GM19240 (cell line): ENCODE results near the gene KRTAP2-1.
"Not testable (repeated sequence)": the region's sequence is repeated elsewhere in the genome, so short reads cannot be mapped to it uniquely, and the experiment has no call there.

Experiments
- DNase-seq: peaks from one replicate; pipeline ENCODE4 v3.0.0; 2011; ENCODE audit warnings: low spot score; ENCODE audit not compliant: insufficient read length

KRTAP2-1 gene

GRCh38 chr17:41013181-41013580, 33.9 kb downstream of the KRTAP2-1 start:
- DNase-seq: no peak

DNA sequence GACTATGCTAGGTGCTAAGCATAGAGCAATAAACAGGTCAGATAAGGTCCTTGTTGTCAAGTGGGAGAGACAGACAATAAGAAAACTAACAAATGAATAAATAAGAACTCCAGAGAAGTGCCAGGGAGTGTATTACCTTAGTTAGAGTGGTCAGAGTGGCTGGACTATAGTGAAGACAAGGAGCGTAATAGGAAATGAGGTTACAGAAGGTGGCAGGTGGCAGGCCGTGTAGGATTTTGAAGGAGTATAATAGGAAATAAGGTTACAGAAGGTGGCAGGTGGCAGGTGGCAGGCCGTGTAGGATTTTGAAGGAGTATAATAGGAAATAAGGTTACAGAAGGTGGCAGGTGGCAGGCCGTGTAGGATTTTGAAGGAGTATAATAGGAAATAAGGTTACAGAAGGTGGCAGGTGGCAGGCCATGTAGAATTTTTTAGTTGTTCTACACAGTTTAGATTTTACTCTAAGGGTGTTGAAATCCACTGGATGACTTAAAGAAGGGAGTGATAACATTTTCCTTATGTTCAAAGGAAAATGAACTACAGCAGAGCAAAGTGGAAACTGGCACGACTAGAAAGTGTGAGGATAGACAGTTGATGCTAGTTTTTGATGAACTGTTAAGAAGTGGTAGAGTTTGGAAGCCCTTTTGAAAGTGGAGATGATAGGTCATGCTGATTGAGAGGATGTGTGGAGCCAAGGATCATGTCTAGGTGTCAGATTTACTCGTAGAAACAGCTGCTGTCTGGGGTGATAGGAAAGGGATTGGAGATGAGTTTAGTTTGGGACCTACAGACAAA, 34.6 kb downstream of the KRTAP2-1 start:
- no peak for DNase-seq

DNA sequence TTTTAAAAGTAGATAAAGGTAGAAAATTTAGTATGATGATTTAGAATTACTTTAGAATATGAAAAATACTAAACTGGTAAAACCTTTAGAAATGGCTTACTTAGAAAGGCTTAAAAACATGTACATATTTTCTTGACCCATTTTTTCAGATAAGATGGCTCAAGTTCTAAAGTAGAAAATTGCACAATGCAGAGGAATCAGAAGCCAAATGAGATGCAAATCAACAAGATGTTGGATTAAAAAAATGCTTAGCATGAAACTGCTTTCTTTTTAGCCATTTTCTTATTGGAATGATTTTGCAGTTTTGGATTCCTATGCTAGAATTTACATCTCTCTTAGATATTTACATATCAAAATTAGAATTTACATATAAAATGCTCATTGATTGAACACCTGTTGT, 36.7 kb downstream of the KRTAP2-1 start:
- no peak for DNase-seq

DNA sequence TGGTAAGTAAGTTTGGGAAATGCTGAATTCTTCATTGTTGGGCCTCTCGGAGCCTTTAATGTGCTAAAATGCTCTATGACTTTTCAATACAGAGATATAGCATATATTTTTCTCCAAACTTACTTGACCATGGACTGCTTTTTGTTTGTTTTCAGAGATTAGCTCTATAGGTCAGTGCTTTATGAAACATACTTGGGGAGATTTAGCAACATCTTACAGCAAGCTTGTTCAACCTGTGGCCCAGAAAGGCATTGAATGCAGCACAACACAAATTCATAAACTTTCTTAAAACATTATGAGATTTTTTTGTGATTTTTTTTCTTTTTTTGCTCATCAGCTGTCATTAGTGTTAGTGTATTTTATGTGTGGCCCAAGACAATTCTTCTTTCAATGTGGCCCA, 37.2 kb downstream of the KRTAP2-1 start:
- DNase-seq: no peak

DNA sequence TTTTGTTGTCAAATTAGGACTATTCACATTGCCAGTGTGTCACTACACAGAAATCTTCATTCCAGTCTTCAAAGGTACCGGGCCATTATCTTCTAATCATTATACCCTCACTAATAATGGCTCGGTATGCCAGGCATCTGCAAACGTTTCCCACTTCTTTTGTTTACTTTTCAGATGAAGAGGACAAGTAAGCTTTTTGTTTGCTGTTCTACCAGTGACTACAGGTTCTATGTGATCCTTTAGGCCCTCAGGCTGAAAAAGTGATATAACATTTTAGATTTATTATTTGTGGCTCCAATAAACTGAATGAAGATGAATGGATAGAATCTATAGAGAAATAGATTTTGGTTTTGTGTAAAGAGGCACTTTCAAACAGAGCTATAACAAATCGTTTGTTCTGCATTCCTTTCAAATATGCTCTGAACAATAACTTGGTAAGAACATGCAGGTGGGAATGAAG, 37.8 kb downstream of the KRTAP2-1 start:
- no peak for DNase-seq

GRCh38 chr17:41008811-41009210, 38.3 kb downstream of the KRTAP2-1 start, which contains the start of gene KRTAP3-1:
Gene KRTAP3-1, minus strand, starts transcription at chr17:41009128. Its CDS starts 54 bp downstream, at chr17:41009074.
- no peak for DNase-seq

GRCh38 chr17:41004397-41004796, 42.7 kb downstream of the KRTAP2-1 start:
- no peak for DNase-seq

- DNase-seq: no peak
Observed at GRCh38 chr17:41003926-41004325, 43.2 kb downstream of the KRTAP2-1 start.

DNA sequence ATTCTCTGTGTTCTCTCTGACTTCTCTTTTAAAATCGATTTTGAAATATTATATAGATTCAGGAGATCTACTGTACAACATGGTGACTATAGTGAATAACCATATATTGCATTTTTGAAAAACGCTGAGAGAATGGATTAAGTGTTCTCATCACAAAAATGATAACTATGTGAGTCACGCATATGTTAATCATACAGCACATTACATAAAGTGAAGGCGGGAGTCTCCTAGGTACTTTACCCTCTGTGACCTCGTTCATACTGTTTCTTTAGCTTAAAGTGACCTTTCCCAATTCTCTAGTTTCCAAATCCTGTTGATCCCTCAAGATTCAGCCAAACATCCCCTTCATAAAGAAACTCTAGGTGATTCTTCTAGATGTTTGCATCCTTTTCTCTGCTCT, 44.3 kb downstream of the KRTAP2-1 start:
- DNase-seq: no peak

GRCh38 chr17:41001795-41002194, 45.3 kb downstream of the KRTAP2-1 start:
- no peak for DNase-seq

GRCh38 chr17:40999563-40999962, 47.6 kb downstream of the KRTAP2-1 start, which contains the start of gene KRTAP3-2:
Gene KRTAP3-2, minus strand, starts transcription at chr17:40999906. Its CDS starts 53 bp downstream, at chr17:40999853.
- not testable (repeated sequence) for DNase-seq

GRCh38 chr17:40997361-40997760, 49.8 kb downstream of the KRTAP2-1 start:
- DNase-seq: no peak

DNA sequence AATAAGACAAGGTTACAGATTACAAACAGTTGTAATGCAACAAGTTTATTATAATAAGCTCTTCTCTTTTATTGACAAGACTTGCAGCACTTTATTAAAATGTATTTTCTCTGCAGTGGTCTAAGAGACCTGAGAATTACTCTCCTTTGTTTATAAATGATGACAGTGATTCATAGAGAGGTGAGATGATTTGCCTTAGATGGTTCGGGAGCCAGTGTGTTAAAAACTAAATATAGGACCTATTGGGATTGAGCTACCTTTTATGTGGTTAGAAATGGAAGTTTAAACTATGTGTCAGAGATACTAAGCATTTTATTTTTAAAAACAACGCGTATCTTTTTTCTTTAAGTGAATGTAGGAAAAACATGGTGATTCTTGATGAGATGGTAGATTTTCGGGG, 50.3 kb downstream of the KRTAP2-1 start:
- DNase-seq: no peak
